Cardiac septum (tissue), 1 donor: Measurements from ENCODE around the gene DBNL. TPM values are rescaled to one million over a fixed set of nuclear protein-coding genes. Genes with fewer than 3 reads are reported as not detected.
A peak's percentile ranks its signal among the peaks of the same experiment; 100 is the strongest.
"Not testable (repeated sequence)": the region's sequence is repeated elsewhere in the genome, so short reads cannot be mapped to it uniquely, and the experiment has no call there.

ENCODE experiments used
- DNase-seq: peaks from one replicate; pipeline ENCODE4 v3.0.0-alpha.2; 2020; ENCODE audit warnings: low spot score
- intact Hi-C: fragments of 100-400 bp; cut with DNase I; formaldehyde crosslinking; loops from one replicate; pipeline ENCODE4 v1.14.0; 2022
- total RNA-seq: library from RNA; stranded (reverse); fragmentation: NEBNext Ultra II Directional; extraction: Animal tissue kit (Norgen Biotek cat#: 25700); gene quantifications from one replicate; pipeline ENCODE4 v1.2.1, GENCODE V29; 2021
- donor health status: DM: no; HTN: no; CAD: no.

DBNL gene
- total RNA-seq, 1 donor from 2014 or later: 48.9 TPM

GRCh38 chr7:44039800-44040492 lies 4.6 kb upstream of the DBNL start:
- intact Hi-C loops, DNase-seq: not testable (repeated sequence)

GRCh38 chr7:44040493-44040891 lies 4.0 kb upstream of the DBNL start:
- intact Hi-C loops, DNase-seq: not testable (repeated sequence)

GRCh38 chr7:44042221-44042620 lies 2.3 kb upstream of the DBNL start:
- DNase-seq: no peak
- intact Hi-C loops: no loop called here

GRCh38 chr7:44043902-44044301 lies 600 bp upstream of the DBNL start:
- peak; percentile 20 for DNase-seq
- intact Hi-C loops: no loop called here

- intact Hi-C loops: no loop called here
- DNase-seq: peak; percentile 70
Observed at GRCh38 chr7:44045226-44046014, 918 bp downstream of the DBNL start.

- intact Hi-C loops: no loop called here
- DNase-seq: peak; percentile 86
Observed at GRCh38 chr7:44046321-44047061, 2.0 kb downstream of the DBNL start.

- DNase-seq: peak; percentile 17
- intact Hi-C loops: no loop called here
Observed at GRCh38 chr7:44048031-44048795, 3.7 kb downstream of the DBNL start.

- intact Hi-C loops: no loop called here
- DNase-seq: peak; percentile 67
Observed at GRCh38 chr7:44050121-44050914, 5.8 kb downstream of the DBNL start.

GRCh38 chr7:44050915-44051560 lies 6.5 kb downstream of the DBNL start:
- no peak for DNase-seq
- intact Hi-C loops: no loop called here

GRCh38 chr7:44051611-44052220 lies 7.2 kb downstream of the DBNL start:
- intact Hi-C loops: no loop called here
- DNase-seq: no peak

- DNase-seq: no peak
- intact Hi-C loops: no loop called here
Observed at GRCh38 chr7:44052771-44053365, 8.4 kb downstream of the DBNL start.

GRCh38 chr7:44056681-44057080 lies 12.2 kb downstream of the DBNL start:
- intact Hi-C loops: no loop called here
- DNase-seq: no peak

GRCh38 chr7:44057181-44057848 lies 12.8 kb downstream of the DBNL start:
- intact Hi-C loops: no loop called here
- DNase-seq: no peak

GRCh38 chr7:44057849-44058758 lies 13.6 kb downstream of the DBNL start:
- DNase-seq: peak; percentile 72
- intact Hi-C loops: no loop called here

GRCh38 chr7:44058759-44059218 lies 14.3 kb downstream of the DBNL start:
- intact Hi-C loops: no loop called here
- peak; percentile 57 for DNase-seq
